HG03460 (cell line): ENCODE results near the gene ASXL2.

Experiments
- ATAC-seq: cut with Tn5 transposase; IDR thresholded peaks from one replicate; pipeline ENCODE4 v1.9.1; 2021; ENCODE audit not compliant: unreplicated experiment

ASXL2 gene

GRCh38 chr2:25808006-25808383 lies 70.3 kb downstream of the ASXL2 start:
- ATAC-seq: no peak

GRCh38 chr2:25806941-25807340 lies 71.3 kb downstream of the ASXL2 start:
- ATAC-seq: no peak

- no peak for ATAC-seq
Observed at GRCh38 chr2:25805987-25806386, 72.3 kb downstream of the ASXL2 start.

- ATAC-seq: no peak
Observed at GRCh38 chr2:25804338-25804737, 73.9 kb downstream of the ASXL2 start.

- ATAC-seq: no peak
Observed at GRCh38 chr2:25799301-25799700, 79.0 kb downstream of the ASXL2 start.

GRCh38 chr2:25797620-25798488 lies 80.4 kb downstream of the ASXL2 start:
- ATAC-seq: no peak

GRCh38 chr2:25794544-25795276 lies 83.6 kb downstream of the ASXL2 start:
- ATAC-seq: no peak

- no peak for ATAC-seq
Observed at GRCh38 chr2:25790074-25790790, 88.1 kb downstream of the ASXL2 start.

GRCh38 chr2:25788457-25788856 lies 89.8 kb downstream of the ASXL2 start:
- no peak for ATAC-seq

- ATAC-seq: no peak
Observed at GRCh38 chr2:25787020-25787419, 91.3 kb downstream of the ASXL2 start.

GRCh38 chr2:25784404-25784803 lies 93.9 kb downstream of the ASXL2 start:
- no peak for ATAC-seq

GRCh38 chr2:25777077-25777476 lies 101.2 kb downstream of the ASXL2 start:
- ATAC-seq: no peak

GRCh38 chr2:25772078-25772477 lies 106.2 kb downstream of the ASXL2 start:
- ATAC-seq: no peak

- ATAC-seq: no peak
Observed at GRCh38 chr2:25763575-25763974, 114.7 kb downstream of the ASXL2 start.

GRCh38 chr2:25760297-25760696 lies 118.0 kb downstream of the ASXL2 start:
- ATAC-seq: no peak

GRCh38 chr2:25758348-25758747 lies 119.9 kb downstream of the ASXL2 start:
- no peak for ATAC-seq

- ATAC-seq: no peak
Observed at GRCh38 chr2:25757906-25758305, 120.4 kb downstream of the ASXL2 start.

- no peak for ATAC-seq
Observed at GRCh38 chr2:25756536-25756935, 121.8 kb downstream of the ASXL2 start.

GRCh38 chr2:25749676-25750075 lies 128.6 kb downstream of the ASXL2 start:
- no peak for ATAC-seq

GRCh38 chr2:25744055-25744454 lies 134.2 kb downstream of the ASXL2 start:
- no peak for ATAC-seq

GRCh38 chr2:25743132-25743830 lies 135.0 kb downstream of the ASXL2 start:
- no peak for ATAC-seq
